Karpas-422 (cell line): ENCODE measurements around the gene FBXO21. TPM values are rescaled to one million over a fixed set of nuclear protein-coding genes. Genes with fewer than 3 reads are reported as not detected.

Experiments
- DNase-seq: peaks from one replicate; pipeline ENCODE4 v3.0.0-alpha.2; 2015
- H2AFZ ChIP-seq: fragments of 200-600 bp; sonication (generic); 2 replicates; pipeline ENCODE4 v1.6.1; 2014; ENCODE audit warnings: antibody characterized with exemption, low read length, mixed read lengths
- H3K27ac ChIP-seq: fragments of 200-600 bp; sonication (generic); 2 replicates; pipeline ENCODE4 v1.5.1; 2014; ENCODE audit warnings: mild to moderate bottlenecking, low read length, moderate library complexity
- H3K27me3 ChIP-seq: fragments of 200-600 bp; sonication (generic); 2 replicates; pipeline ENCODE4 v1.6.1; 2014; ENCODE audit warnings: low read length, mixed read lengths
- H3K36me3 ChIP-seq: fragments of 200-600 bp; sonication (generic); 2 replicates; pipeline ENCODE4 v1.6.1; 2014; ENCODE audit warnings: low read length, mixed read lengths; ENCODE audit not compliant: insufficient read depth
- H3K4me1 ChIP-seq: fragments of 200-600 bp; sonication (generic); 2 replicates; pipeline ENCODE4 v1.6.1; 2014; ENCODE audit warnings: mild to moderate bottlenecking, low read length, mixed read lengths
- H3K4me2 ChIP-seq: fragments of 200-600 bp; sonication (generic); 2 replicates; pipeline ENCODE4 v1.6.1; 2014; ENCODE audit warnings: low read length, low read depth, mild to moderate bottlenecking; ENCODE audit not compliant: poor library complexity, severe bottlenecking
- H3K4me3 ChIP-seq: fragments of 200-600 bp; sonication (generic); 2 replicates; pipeline ENCODE4 v1.5.1; 2014; ENCODE audit warnings: mild to moderate bottlenecking, antibody characterized with exemption, low read length, mixed read lengths
- H3K79me2 ChIP-seq: fragments of 200-600 bp; sonication (generic); 2 replicates; pipeline ENCODE4 v1.6.1; 2014; ENCODE audit warnings: mild to moderate bottlenecking, low read length, mixed read lengths
- H3K9ac ChIP-seq: fragments of 200-600 bp; sonication (generic); 2 replicates; pipeline ENCODE4 v1.6.0; 2014; ENCODE audit warnings: low read length
- H3K9me2 ChIP-seq: fragments of 200-600 bp; sonication (generic), shearing (Covaris generic); replicated peaks from 2 replicates; pipeline ENCODE4 v1.6.0; 2014; ENCODE audit warnings: mild to moderate bottlenecking, low read length, moderate library complexity; ENCODE audit not compliant: insufficient read depth
- H3K9me3 ChIP-seq: fragments of 300-700, 200-600 bp; sonication (generic); 2 replicates; pipeline ENCODE4 v1.6.1; 2014; ENCODE audit warnings: low read length, mixed read lengths
- H4K20me1 ChIP-seq: fragments of 200-600 bp; sonication (generic); 2 replicates; pipeline ENCODE4 v1.6.1; 2014; ENCODE audit warnings: mild to moderate bottlenecking, antibody characterized with exemption, low read length, low read depth; ENCODE audit not compliant: insufficient read depth
- total RNA-seq: library from RNA; depleted of rRNA; stranded (reverse); fragments of >200 nt; shearing (Covaris generic); gene quantifications from 2 replicates; pipeline ENCODE4 v1.2.3, GENCODE V29; 2014; ENCODE audit warnings: low replicate concordance

Gene FBXO21
- total RNA-seq, 1 experiment from 2014 or later, result 32.7 TPM

DNA sequence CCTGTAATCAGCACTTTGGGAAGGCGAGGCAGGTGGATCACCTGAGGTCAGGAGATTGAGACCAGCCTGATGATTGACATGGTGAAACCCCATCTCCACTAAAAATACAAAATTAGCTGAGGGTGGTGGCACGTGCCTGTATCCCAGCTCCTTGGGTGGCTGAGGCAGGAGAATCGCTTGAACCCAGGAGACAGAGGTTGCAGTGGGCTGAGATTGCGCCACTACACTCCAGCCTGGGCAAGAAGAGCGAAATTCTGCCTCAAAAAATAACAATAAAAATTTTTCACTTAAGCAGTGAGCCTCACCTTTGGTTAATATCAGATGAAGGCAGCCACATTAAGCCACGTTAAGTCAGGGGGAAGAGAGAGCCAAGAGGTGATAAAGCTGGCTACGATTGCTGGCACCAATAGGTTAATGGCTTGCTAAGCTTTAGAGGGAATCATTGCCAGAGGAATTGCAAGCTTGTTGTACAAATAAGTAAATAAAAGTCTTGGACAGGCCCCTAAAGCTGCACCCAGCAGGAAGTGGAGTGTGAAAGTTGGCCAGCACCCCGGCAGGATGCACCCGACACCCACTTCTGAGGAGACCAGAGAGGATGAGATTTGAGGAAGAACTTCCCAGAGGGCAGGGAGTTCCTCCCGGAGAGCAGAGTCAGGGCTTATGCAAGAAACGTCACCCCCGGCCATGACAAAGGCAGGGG lies 49.7 kb downstream of the FBXO21 start:
- Histone ChIP-seq H4K20me1 (peaks cover 14% of the 10 kb centered on the region; the same call in 1 of the 2 replicates), H3K27me3 (no peaks in the 10 kb centered on the region), H3K27ac (no peak overlapping the region), H3K4me2 (no peak overlapping the region), H3K4me1 (no peaks in the 10 kb centered on the region), H3K9ac (no peak overlapping the region), H3K9me3 (no peaks in the 10 kb centered on the region), H3K79me2 (no peaks in the 10 kb centered on the region), H3K9me2 (no peaks in the 10 kb centered on the region), H3K4me3 (no peak overlapping the region), H2AFZ (no peak overlapping the region), H3K36me3 (peaks cover 15% of the 10 kb centered on the region; the same call in 1 of the 2 replicates)
- DNase-seq, result no peak

DNA sequence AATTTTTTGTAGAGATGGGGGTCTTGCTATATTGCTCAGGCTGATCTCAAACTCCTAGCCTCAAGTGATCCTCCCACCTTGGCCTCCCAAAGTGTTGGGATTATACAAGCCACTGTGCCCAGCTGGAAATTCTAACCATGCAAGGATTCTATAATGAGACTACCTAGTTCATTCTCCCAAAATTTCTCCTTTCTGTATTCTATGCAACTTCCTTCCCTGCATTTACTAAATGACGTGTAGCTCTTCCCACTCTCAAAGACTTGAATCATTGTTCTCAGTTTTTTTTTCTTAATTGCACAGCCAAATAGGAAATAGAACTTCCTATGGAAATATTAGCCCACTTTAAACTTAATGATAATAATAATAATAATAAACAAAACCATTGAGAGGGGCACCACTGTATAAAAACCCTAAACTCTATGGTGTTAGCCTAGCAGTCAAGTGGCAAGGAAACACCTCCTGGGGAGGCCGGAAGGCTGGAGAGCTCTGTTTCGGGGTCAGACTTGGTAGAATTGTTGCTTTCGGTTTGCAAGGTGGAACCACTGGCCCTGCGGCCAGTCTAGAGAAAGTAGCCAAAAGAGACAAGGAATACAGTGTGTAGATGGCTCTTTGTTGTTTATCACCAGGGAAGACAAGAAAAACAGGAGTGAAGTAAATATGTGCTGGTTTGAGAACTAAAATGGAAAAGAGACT lies 51.1 kb downstream of the FBXO21 start:
- H3K36me3 ChIP-seq, result peaks cover 8% of the 10 kb centered on the region; the same call in 1 of the 2 replicates
- H3K4me3 ChIP-seq, result no peak overlapping the region
- H3K79me2 ChIP-seq, result no peaks in the 10 kb centered on the region
- H3K27ac ChIP-seq, result no peak overlapping the region
- H3K4me2 ChIP-seq, result no peak overlapping the region
- no peak for DNase-seq
- H3K9ac ChIP-seq, result no peak overlapping the region
- 0 out of 2 replicates have a peak, but pooled peaks cover 7% of the 10 kb centered on the region for H4K20me1 ChIP-seq
- no peaks in the 10 kb centered on the region for H3K9me2 ChIP-seq
- H2AFZ ChIP-seq, result no peak overlapping the region
- H3K9me3 ChIP-seq, result no peaks in the 10 kb centered on the region
- peaks cover 2% of the 10 kb centered on the region for H3K4me1 ChIP-seq
- H3K27me3 ChIP-seq, result no peaks in the 10 kb centered on the region

DNA sequence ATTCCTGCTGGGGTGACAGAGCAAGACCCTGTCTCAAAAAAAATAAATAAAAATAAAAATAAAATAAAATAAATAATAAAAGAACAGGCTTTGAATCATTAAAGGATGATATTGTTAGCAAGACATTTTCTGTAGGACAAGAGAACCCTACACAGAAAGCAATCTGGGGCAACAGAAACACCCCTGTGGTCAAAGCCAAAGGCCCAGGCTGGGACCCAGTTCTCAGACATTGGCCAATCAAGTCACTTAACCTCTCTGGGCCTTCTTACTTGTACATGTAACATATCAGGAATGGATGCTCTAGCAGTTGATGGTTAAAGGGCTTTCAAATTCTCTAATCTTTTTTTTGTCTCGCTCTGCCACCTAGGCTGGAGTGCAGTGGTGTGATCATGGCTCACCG lies 55.5 kb downstream of the FBXO21 start:
- H3K27me3 ChIP-seq, result no peaks in the 10 kb centered on the region
- DNase-seq, result no peak
- no peak overlapping the region for H3K4me2 ChIP-seq
- H2AFZ ChIP-seq, result no peak overlapping the region
- no peaks in the 10 kb centered on the region for H3K36me3 ChIP-seq
- no peaks in the 10 kb centered on the region for H3K9me2 ChIP-seq
- no peaks in the 10 kb centered on the region for H3K79me2 ChIP-seq
- H3K9me3 ChIP-seq, result no peaks in the 10 kb centered on the region
- peaks cover 6% of the 10 kb centered on the region for H3K4me1 ChIP-seq
- no peak overlapping the region for H3K9ac ChIP-seq
- H3K4me3 ChIP-seq, result no peak overlapping the region
- H4K20me1 ChIP-seq, result no peaks in the 10 kb centered on the region
- H3K27ac ChIP-seq, result no peak overlapping the region

DNA sequence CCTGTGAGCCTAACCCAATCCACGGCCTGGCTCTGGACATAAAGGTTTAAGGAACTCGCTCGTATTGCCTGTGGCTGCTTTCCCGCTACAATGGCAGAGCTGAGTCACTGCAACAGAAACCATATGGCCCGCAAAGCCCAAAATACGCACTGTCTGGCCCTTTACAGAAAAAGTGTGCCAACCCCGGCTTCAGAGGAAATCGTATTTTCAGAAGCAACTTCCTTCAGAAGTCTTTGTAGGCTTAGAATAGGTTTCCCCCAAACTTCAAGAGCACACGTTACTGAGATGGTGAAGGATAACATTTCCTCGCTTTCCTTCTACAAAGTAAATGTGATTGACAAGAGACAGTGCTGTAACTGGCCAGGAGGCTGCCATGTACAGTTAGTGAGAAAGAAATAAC lies 56.2 kb downstream of the FBXO21 start:
- H4K20me1 ChIP-seq, result no peaks in the 10 kb centered on the region
- H3K27ac ChIP-seq, result no peak overlapping the region
- H3K4me1 ChIP-seq, result peaks cover 6% of the 10 kb centered on the region
- H2AFZ ChIP-seq, result peak overlapping the region; percentile 74
- no peaks in the 10 kb centered on the region for H3K9me2 ChIP-seq
- no peak overlapping the region for H3K9ac ChIP-seq
- H3K4me2 ChIP-seq, result peak overlapping the region; percentile 5
- no peaks in the 10 kb centered on the region for H3K36me3 ChIP-seq
- H3K4me3 ChIP-seq, result no peak overlapping the region
- no peaks in the 10 kb centered on the region for H3K27me3 ChIP-seq
- H3K9me3 ChIP-seq, result no peaks in the 10 kb centered on the region
- no peaks in the 10 kb centered on the region for H3K79me2 ChIP-seq
- no peak for DNase-seq

DNA sequence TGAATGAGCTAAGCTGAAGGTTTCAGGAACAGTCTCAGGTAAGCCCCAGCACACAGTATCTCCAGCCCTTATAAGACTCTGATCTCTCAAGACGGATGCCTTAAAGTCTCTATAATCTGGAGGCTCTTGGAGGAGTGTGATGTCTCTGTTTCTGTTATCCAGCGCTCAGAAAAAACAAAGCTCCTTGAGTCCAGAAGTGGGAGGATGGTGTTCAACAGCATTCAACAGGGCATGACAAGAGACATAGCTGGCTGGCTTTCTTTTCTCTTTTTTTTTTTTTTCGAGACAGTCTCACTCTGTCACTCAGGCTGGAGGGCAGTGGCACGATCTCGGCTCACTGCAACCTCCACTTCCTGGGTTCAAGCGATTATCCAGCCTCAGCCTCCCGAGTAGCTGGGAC lies 59.5 kb downstream of the FBXO21 start:
- H3K4me2 ChIP-seq, result no peak overlapping the region

DNA sequence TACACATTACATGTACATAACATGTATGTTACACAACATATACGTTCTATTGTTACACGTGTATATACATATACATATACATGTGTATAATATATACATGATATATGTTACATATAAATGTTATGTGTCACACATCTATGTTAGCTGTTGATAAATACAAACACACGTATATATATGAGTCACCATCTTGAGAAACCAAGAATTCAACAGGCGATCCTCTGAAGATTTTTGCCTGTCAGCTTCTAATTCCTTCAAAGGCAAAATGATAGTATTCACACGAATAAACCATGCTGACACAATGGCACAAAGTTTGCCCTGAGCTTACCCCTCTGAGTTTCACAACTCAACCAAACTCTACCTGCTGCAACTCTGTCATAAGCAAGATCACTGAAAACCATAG lies 60.9 kb downstream of the FBXO21 start:
- H4K20me1 ChIP-seq, result no peaks in the 10 kb centered on the region
- no peak overlapping the region for H3K4me3 ChIP-seq
- peaks cover 15% of the 10 kb centered on the region for H3K9me3 ChIP-seq
- H2AFZ ChIP-seq, result no peak overlapping the region
- no peak for DNase-seq
- H3K27ac ChIP-seq, result no peak overlapping the region
- no peaks in the 10 kb centered on the region for H3K79me2 ChIP-seq
- H3K36me3 ChIP-seq, result no peaks in the 10 kb centered on the region
- H3K27me3 ChIP-seq, result no peaks in the 10 kb centered on the region
- peaks cover 6% of the 10 kb centered on the region for H3K4me1 ChIP-seq
- H3K9me2 ChIP-seq, result no peaks in the 10 kb centered on the region
- H3K4me2 ChIP-seq, result no peak overlapping the region
- no peak overlapping the region for H3K9ac ChIP-seq

More for the DNA sequence above, 59.5 kb downstream of the FBXO21 start:
- H4K20me1 ChIP-seq, result no peaks in the 10 kb centered on the region
- H3K4me1 ChIP-seq, result peaks cover 6% of the 10 kb centered on the region
- no peaks in the 10 kb centered on the region for H3K27me3 ChIP-seq
- no peaks in the 10 kb centered on the region for H3K36me3 ChIP-seq
- no peak overlapping the region for H3K27ac ChIP-seq
- DNase-seq, result no peak
- no peaks in the 10 kb centered on the region for H3K79me2 ChIP-seq
- H2AFZ ChIP-seq, result no peak overlapping the region
- H3K4me3 ChIP-seq, result no peak overlapping the region
- peaks cover 15% of the 10 kb centered on the region for H3K9me3 ChIP-seq
- no peaks in the 10 kb centered on the region for H3K9me2 ChIP-seq
- no peak overlapping the region for H3K9ac ChIP-seq

DNA sequence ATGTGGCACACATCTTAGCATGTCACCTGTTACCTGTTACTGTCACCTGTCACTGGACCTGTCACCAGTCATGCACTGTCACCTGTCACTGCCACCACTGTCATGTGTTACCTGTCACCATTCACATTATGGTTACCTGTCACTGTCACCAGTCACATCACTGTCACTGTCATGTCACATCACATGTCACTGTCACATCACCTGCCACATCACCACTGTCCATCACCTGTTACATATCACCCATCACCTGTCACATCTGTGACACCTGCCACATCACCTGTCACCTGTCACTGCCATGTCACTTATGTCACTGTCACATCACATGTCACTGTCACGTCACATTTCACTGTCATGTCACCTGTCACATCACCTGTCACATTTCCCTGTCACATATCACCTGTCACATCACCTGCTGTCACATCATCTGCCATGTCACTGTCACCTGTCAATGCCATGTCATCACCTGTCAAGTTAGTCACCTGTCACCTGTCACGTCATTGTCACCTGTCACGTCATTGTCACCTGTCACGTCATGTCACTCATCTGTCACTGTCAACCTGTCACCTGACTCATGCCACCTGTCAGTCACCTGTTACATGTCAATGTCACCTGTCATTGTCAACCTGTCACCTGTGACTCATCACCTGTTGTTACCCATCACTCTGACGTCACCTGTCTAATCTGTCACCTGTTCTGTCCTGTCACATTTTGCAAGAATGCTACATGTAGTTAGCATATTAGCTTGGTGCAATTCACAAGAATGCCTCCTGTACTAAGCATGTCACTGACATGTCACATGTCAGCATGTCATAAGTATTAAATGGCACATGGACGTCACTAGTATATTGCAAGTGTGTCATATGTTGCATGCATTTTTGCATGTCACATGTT lies 62.1 kb downstream of the FBXO21 start:
- DNase-seq, result no peak
- Histone ChIP-seq H3K27ac (no peak overlapping the region), H3K9ac (no peak overlapping the region)

DNA sequence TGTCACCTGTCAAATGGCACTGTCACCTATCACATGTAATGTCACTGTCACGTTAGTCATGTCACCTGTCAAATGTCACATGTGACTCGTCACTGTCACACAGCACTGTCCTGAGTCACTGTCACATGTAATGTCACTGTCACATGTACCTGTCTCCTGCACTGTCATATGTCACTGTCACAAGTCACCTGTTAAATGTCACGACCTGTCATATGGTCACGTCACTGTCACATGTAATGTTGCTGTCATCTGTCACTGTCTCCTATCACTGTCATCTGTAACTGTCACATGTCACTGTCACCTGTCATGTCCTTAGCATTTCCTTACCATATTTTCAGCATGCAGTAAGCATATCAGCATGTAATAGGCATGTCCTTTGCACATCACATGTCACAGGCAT lies 63.9 kb downstream of the FBXO21 start:
- H3K4me2 ChIP-seq, result no peak overlapping the region
- no peaks in the 10 kb centered on the region for H3K4me1 ChIP-seq
- H3K27ac ChIP-seq, result no peak overlapping the region
- no peak overlapping the region for H3K4me3 ChIP-seq
- H3K9me3 ChIP-seq, result peaks cover 15% of the 10 kb centered on the region
- DNase-seq, result no peak
- H3K9me2 ChIP-seq, result no peaks in the 10 kb centered on the region
- H3K79me2 ChIP-seq, result no peaks in the 10 kb centered on the region
- no peaks in the 10 kb centered on the region for H3K36me3 ChIP-seq
- H3K9ac ChIP-seq, result no peak overlapping the region
- no peaks in the 10 kb centered on the region for H4K20me1 ChIP-seq
- no peak overlapping the region for H2AFZ ChIP-seq
- no peaks in the 10 kb centered on the region for H3K27me3 ChIP-seq

More for the DNA sequence above, 62.1 kb downstream of the FBXO21 start:
- H3K27me3 ChIP-seq, result no peaks in the 10 kb centered on the region
- H2AFZ ChIP-seq, result no peak overlapping the region
- no peaks in the 10 kb centered on the region for H3K36me3 ChIP-seq
- no peaks in the 10 kb centered on the region for H3K4me1 ChIP-seq
- no peak overlapping the region for H3K4me2 ChIP-seq
- H4K20me1 ChIP-seq, result no peaks in the 10 kb centered on the region
- H3K4me3 ChIP-seq, result no peak overlapping the region
- no peaks in the 10 kb centered on the region for H3K9me2 ChIP-seq
- H3K9me3 ChIP-seq, result peaks cover 15% of the 10 kb centered on the region
- no peaks in the 10 kb centered on the region for H3K79me2 ChIP-seq
